ENCODE results near the gene SPOCK1. TPM values are rescaled to one million over a fixed set of nuclear protein-coding genes. Genes with fewer than 3 reads are reported as not detected.

The SPOCK1 gene
- total and polyA plus RNA-seq, 4 donors = 0.07 to 0.18 (median 0.17) TPM; not detected in 1

GRCh38 chr5:137462816-137463520 lies 36.2 kb downstream of the SPOCK1 start:
- Histone ChIP-seq H3K9ac (ENCODE audit: low read depth in 1 of 2, low read length in 2 of 2) (no peak overlapping the region), H3K36me3 (ENCODE audit: control insufficient read depth in 4 of 4, insufficient read depth in 3 of 4, low read depth in 1 of 4, low read length in 3 of 4) (no peaks in the 10 kb centered on the region), H3K4me1 (ENCODE audit: control insufficient read depth in 4 of 4, insufficient read depth in 4 of 4, low read length in 3 of 4) (no peaks in the 10 kb centered on the region), H3K9me3 (ENCODE audit: control insufficient read depth in 4 of 4, low read length in 3 of 4) (no peaks in the 10 kb centered on the region), H3K27me3 (ENCODE audit: control insufficient read depth in 4 of 4, insufficient read depth in 4 of 4, low read length in 3 of 4) (no peaks in the 10 kb centered on the region), H3K27ac (ENCODE audit: low read depth in 1 of 2, low read length in 2 of 2) (no peak overlapping the region), H3K4me3 (ENCODE audit: low read depth in 1 of 3, low read length in 3 of 3) (no peak overlapping the region)
- TF ChIP-seq EGR1 (IDR thresholded peaks at IDR 0.05; ENCODE audit: low read depth in 2 of 2) (no peak), MAX (IDR thresholded peaks at IDR 0.05) (no peak), RXRA (IDR thresholded peaks at IDR 0.05) (no peak), FOXA2 (IDR thresholded peaks at IDR 0.05) (no peak), HNF4G (IDR thresholded peaks at IDR 0.05) (no peak)
- WGBS = 66% methylated on average over 4 of the region's 4 CpGs
- DNase-seq (ENCODE audit: low spot score) = no peak

GRCh38 chr5:137462265-137462590 lies 36.9 kb downstream of the SPOCK1 start:
- TF ChIP-seq HNF4A (conservative IDR thresholded peaks at IDR 0.05) (no peak), TAF1 (conservative IDR thresholded peaks at IDR 0.05) (no peak), JUND (IDR thresholded peaks at IDR 0.05) (no peak), EGR1 (IDR thresholded peaks at IDR 0.05; ENCODE audit: low read depth in 2 of 2) (no peak), RAD21 (IDR thresholded peaks at IDR 0.05) (no peak), SP1 (IDR thresholded peaks at IDR 0.05) (no peak), MAX (IDR thresholded peaks at IDR 0.05) (no peak), GABPA (IDR thresholded peaks at IDR 0.05 in 1 of 2, conservative IDR thresholded peaks at IDR 0.05 in 1 of 2) (no peak), FOXA1 (IDR thresholded peaks at IDR 0.05) (no peak)
- Histone ChIP-seq H3K36me3 (ENCODE audit: control insufficient read depth in 4 of 4, insufficient read depth in 3 of 4, low read depth in 1 of 4, low read length in 3 of 4) (no peaks in the 10 kb centered on the region), H3K27me3 (ENCODE audit: control insufficient read depth in 4 of 4, insufficient read depth in 4 of 4, low read length in 3 of 4) (no peaks in the 10 kb centered on the region), H3K4me1 (ENCODE audit: control insufficient read depth in 4 of 4, insufficient read depth in 4 of 4, low read length in 3 of 4) (no peaks in the 10 kb centered on the region), H3K9ac (ENCODE audit: low read depth in 1 of 2, low read length in 2 of 2) (no peak overlapping the region), H3K9me3 (ENCODE audit: control insufficient read depth in 4 of 4, low read length in 3 of 4) (no peaks in the 10 kb centered on the region), H3K27ac (ENCODE audit: low read depth in 1 of 2, low read length in 2 of 2) (no peak overlapping the region), H3K4me3 (ENCODE audit: low read depth in 1 of 3, low read length in 3 of 3) (no peak overlapping the region)
- no peak for DNase-seq (ENCODE audit: low spot score)
- WGBS = 46% methylated on average over 5 of the region's 5 CpGs

GRCh38 chr5:137461391-137462264 lies 37.5 kb downstream of the SPOCK1 start:
- DNase-seq (ENCODE audit: low spot score) = no peak
- WGBS = 44% methylated on average over 6 of the region's 6 CpGs
- H3K27ac ChIP-seq (ENCODE audit: low read depth in 1 of 2, low read length in 2 of 2) = no peak overlapping the region
- no peak overlapping the region for H3K9ac ChIP-seq (ENCODE audit: low read depth in 1 of 2, low read length in 2 of 2)
- no peaks in the 10 kb centered on the region for H3K4me1 ChIP-seq (ENCODE audit: control insufficient read depth in 4 of 4, insufficient read depth in 4 of 4, low read length in 3 of 4)
- no peak for TF ChIP-seq CTCF (IDR thresholded peaks at IDR 0.05; ENCODE audit: low read depth, low read length, missing input control)
- no peak for TF ChIP-seq SP1 (IDR thresholded peaks at IDR 0.05)
- TF ChIP-seq ATF3 (IDR thresholded peaks at IDR 0.05) = no peak
- TF ChIP-seq EGR1 (IDR thresholded peaks at IDR 0.05; ENCODE audit: low read depth in 2 of 2) = no peak
- no peak for TF ChIP-seq ZBTB33 (IDR thresholded peaks at IDR 0.05)
- no peak for TF ChIP-seq FOXA2 (IDR thresholded peaks at IDR 0.05)
- TF ChIP-seq GABPA (IDR thresholded peaks at IDR 0.05 in 1 of 2, conservative IDR thresholded peaks at IDR 0.05 in 1 of 2) = no peak
- TF ChIP-seq YY1 (IDR thresholded peaks at IDR 0.05) = no peak
- H3K9me3 ChIP-seq (ENCODE audit: control insufficient read depth in 4 of 4, low read length in 3 of 4) = no peaks in the 10 kb centered on the region
- no peak overlapping the region for H3K4me3 ChIP-seq (ENCODE audit: low read depth in 1 of 3, low read length in 3 of 3)
- no peaks in the 10 kb centered on the region for H3K27me3 ChIP-seq (ENCODE audit: control insufficient read depth in 4 of 4, insufficient read depth in 4 of 4, low read length in 3 of 4)
- H3K36me3 ChIP-seq (ENCODE audit: control insufficient read depth in 4 of 4, insufficient read depth in 3 of 4, low read depth in 1 of 4, low read length in 3 of 4) = no peaks in the 10 kb centered on the region
